ENCODE results near the gene IL15RA. TPM values are rescaled to one million over a fixed set of nuclear protein-coding genes. Genes with fewer than 3 reads are reported as not detected.
"Not testable (repeated sequence)": the region's sequence is repeated elsewhere in the genome, so short reads cannot be mapped to it uniquely, and the experiment has no call there.

IL15RA gene
- total and polyA plus RNA-seq, 2 donors (not counting 3 experiments of a cell fraction or from before 2014, with no cell fraction given): 18.8 to 20.6 TPM

- CTCF ChIA-PET: no interaction called here
- BruUV-seq (replicated peaks): no TSS peak
Observed at GRCh38 chr10:5963071-5963470, 14.3 kb downstream of the IL15RA start.

GRCh38 chr10:5962358-5962940 is 14.9 kb downstream of the IL15RA start:
- FAIRE-seq; H3K9ac ChIP-seq (replicated peaks; ENCODE audit: extremely low read depth, insufficient read depth, low read length); H4K20me1 ChIP-seq (replicated peaks; ENCODE audit: control insufficient read depth, extremely low read depth, insufficient read depth, low read length); H3K9me3 ChIP-seq (replicated peaks; ENCODE audit: control insufficient read depth, insufficient read depth, low read length); H3K27ac ChIP-seq (ENCODE audit: insufficient read depth, low read depth, low read length); intact Hi-C loops (cut with micrococcal nuclease); H3K9me1 ChIP-seq (replicated peaks; ENCODE audit: control insufficient read depth, extremely low read depth, insufficient read depth, low read length); H3K4me2 ChIP-seq (ENCODE audit: insufficient read depth, low read length); POLR2A ChIA-PET; H3K4me3 ChIP-seq (replicated peaks in 1 of 3; ENCODE audit: insufficient read depth in 1 of 3, low read depth in 1 of 3, low read length in 3 of 3); H2AFZ ChIP-seq (ENCODE audit: low read depth, low read length); BruUV-seq (replicated peaks); H3K79me2 ChIP-seq (ENCODE audit: control insufficient read depth, insufficient read depth, low read length); DNase-seq (ENCODE audit: low read depth, low spot score); H3K27me3 ChIP-seq (ENCODE audit: control insufficient read depth in 2 of 2, insufficient read depth in 2 of 2, low read length in 2 of 2): not testable (repeated sequence)
- CTCF ChIA-PET: interaction anchor here (0.6 kb wide), 1 partner anchor 14 kb away, joined by 4 read pairs; no protein-coding TSS in a partner anchor
- Histone ChIP-seq H3K36me3 (ENCODE audit: control insufficient read depth in 2 of 2, extremely low read depth in 1 of 2, insufficient read depth in 2 of 2, low read length in 2 of 2) (peaks cover 0 to 12% of the 10 kb centered on the region in 2 experiments), H3K4me1 (ENCODE audit: control insufficient read depth, extremely low read depth, insufficient read depth, low read length) (peaks cover 12% of the 10 kb centered on the region)
- dilution Hi-C loops (cut with MboI; ENCODE audit: extremely low pct_ligation_motif_present, low sequenced_read_pairs): loop anchor here (25.0 kb wide), 1 partner anchor 125 kb away; the partner anchor contains the start of gene RBM17

More at GRCh38 chr10:5963071-5963470, 14.3 kb downstream of the IL15RA start:
- H3K4me1 ChIP-seq (ENCODE audit: control insufficient read depth, extremely low read depth, insufficient read depth, low read length): peaks cover 9% of the 10 kb centered on the region
- dilution Hi-C loops (cut with MboI; ENCODE audit: extremely low pct_ligation_motif_present, low sequenced_read_pairs) (loop anchor here (25.0 kb wide), 1 partner anchor 124 kb away; the partner anchor contains the start of gene RBM17), intact Hi-C loops (cut with micrococcal nuclease) (no loop called here)
- FAIRE-seq: no peak
- no peaks in the 10 kb centered on the region for H4K20me1 ChIP-seq (replicated peaks; ENCODE audit: control insufficient read depth, extremely low read depth, insufficient read depth, low read length)
- no peak overlapping the region for H3K4me3 ChIP-seq (replicated peaks in 1 of 3; ENCODE audit: insufficient read depth in 1 of 3, low read depth in 1 of 3, low read length in 3 of 3)
- no peaks in the 10 kb centered on the region for H3K9me3 ChIP-seq (replicated peaks; ENCODE audit: control insufficient read depth, insufficient read depth, low read length)
- TF ChIP-seq GATA2 (IDR thresholded peaks at IDR 0.05; ENCODE audit: insufficient read depth, insufficient read length, low read depth, low read length) (no peak), POLR2AphosphoS5 (IDR thresholded peaks at IDR 0.05; ENCODE audit: insufficient read depth, low read depth, low read length) (no peak), JUN (IDR thresholded peaks at IDR 0.05; ENCODE audit: borderline replicate concordance, insufficient read depth, insufficient read length, low read depth) (no peak), FOS (IDR thresholded peaks at IDR 0.05; ENCODE audit: borderline replicate concordance, insufficient read depth, low read length) (no peak), MYC (IDR thresholded peaks at IDR 0.05; ENCODE audit: low read depth, low read length) (no peak), POLR2A (IDR thresholded peaks at IDR 0.05; ENCODE audit: low read depth, low read length) (no peak), MAX (IDR thresholded peaks at IDR 0.05; ENCODE audit: insufficient read depth, insufficient read length) (no peak), CTCF (IDR thresholded peaks at IDR 0.05; ENCODE audit: extremely low read depth in 1 of 2, insufficient read depth in 1 of 2, low read depth in 1 of 2, low read length in 2 of 2) (no peak), EZH2 (IDR thresholded peaks at IDR 0.05; ENCODE audit: borderline replicate concordance, low read depth, low read length, severe bottlenecking) (no peak)
- no peak overlapping the region for H3K4me2 ChIP-seq (ENCODE audit: insufficient read depth, low read length)
- H3K36me3 ChIP-seq (ENCODE audit: control insufficient read depth in 2 of 2, extremely low read depth in 1 of 2, insufficient read depth in 2 of 2, low read length in 2 of 2): peaks cover 0 to 12% of the 10 kb centered on the region in 2 experiments
- H3K79me2 ChIP-seq (ENCODE audit: control insufficient read depth, insufficient read depth, low read length): peaks cover 2% of the 10 kb centered on the region
- H3K27ac ChIP-seq (ENCODE audit: insufficient read depth, low read depth, low read length): no peak overlapping the region
- H2AFZ ChIP-seq (ENCODE audit: low read depth, low read length): no peak overlapping the region
- no peaks in the 10 kb centered on the region for H3K27me3 ChIP-seq (ENCODE audit: control insufficient read depth in 2 of 2, insufficient read depth in 2 of 2, low read length in 2 of 2)
- no peak for DNase-seq (ENCODE audit: low read depth, low spot score)
- no peaks in the 10 kb centered on the region for H3K9me1 ChIP-seq (replicated peaks; ENCODE audit: control insufficient read depth, extremely low read depth, insufficient read depth, low read length)
- POLR2A ChIA-PET: no interaction called here
- no peak overlapping the region for H3K9ac ChIP-seq (replicated peaks; ENCODE audit: extremely low read depth, insufficient read depth, low read length)

Measured in endothelial cell of umbilical vein (primary cell).